Esophagus muscularis mucosa (tissue), 4 donors: ENCODE measurements around the gene GPR152. TPM values are rescaled to one million over a fixed set of nuclear protein-coding genes. Genes with fewer than 3 reads are reported as not detected.

Experiments used
- DNase-seq: peaks from one replicate; pipeline ENCODE4 v3.0.0-alpha.2; 2017; ENCODE audit errors: extremely low spot score
- H3K27ac ChIP-seq, 4 donors: fragments of 200-600 bp; sonication (generic); replicated peaks in 1 of 4; 1 replicate in 3 of 4; 2 replicates in 1 of 4; pipeline ENCODE4 v1.5.1; 2016 to 2019; ENCODE audit warnings: mild to moderate bottlenecking in 1 of 4
- H3K27me3 ChIP-seq, 4 donors: fragments of 200-600 bp; sonication (generic); one replicate each; pipeline versions ENCODE4 v1.5.1 to v1.6.0; 2016 to 2019
- H3K36me3 ChIP-seq, 4 donors: fragments of 200-600 bp; sonication (generic); one replicate each; pipeline ENCODE4 v1.5.1; 2016 to 2019
- H3K4me1 ChIP-seq, 4 donors: fragments of 200-600 bp; sonication (generic); one replicate each; pipeline ENCODE4 v1.5.1; 2016 to 2019
- H3K4me3 ChIP-seq, 4 donors: fragments of 200-600 bp; sonication (generic); 1 replicate in 2 of 4; 2 replicates in 2 of 4; pipeline ENCODE4 v1.5.1; 2016 to 2019; ENCODE audit warnings: mild to moderate bottlenecking in 4 of 4, moderate library complexity in 1 of 4
- H3K9me3 ChIP-seq, 4 donors: fragments of 200-600 bp; sonication (generic); 1 replicate in 3 of 4; 2 replicates in 1 of 4; pipeline ENCODE4 v1.5.1; 2016 to 2019
- CTCF ChIP-seq, 3 experiments: fragments of 200-600 bp in 2 of 3; fragments of 450-650 bp in 1 of 3; sonication (generic) in 2 of 3; IDR thresholded peaks; one replicate each; pipeline ENCODE4 v1.5.1; 2017 to 2019; ENCODE audit warnings: antibody characterized with exemption in 3 of 3, mild to moderate bottlenecking in 2 of 3, moderate library complexity in 1 of 3
- EP300 ChIP-seq: sonication (generic); formaldehyde crosslinking; IDR thresholded peaks from one replicate; pipeline ENCODE4 v1.6.1; 2017; ENCODE audit warnings: antibody characterized with exemption
- POLR2A ChIP-seq: fragments of 450-650 bp; IDR thresholded peaks from one replicate; pipeline ENCODE4 v1.6.1; 2017; ENCODE audit warnings: antibody characterized with exemption, moderate library complexity, mild to moderate bottlenecking, low read depth
- POLR2AphosphoS5 ChIP-seq, 2 donors: sonication (generic); formaldehyde crosslinking; IDR thresholded peaks; one replicate each; pipeline ENCODE4 v1.6.1; 2017; ENCODE audit warnings: antibody characterized with exemption in 2 of 2
- WGBS: methylation state at CpG from one replicate; pipeline ENCODE4 v1.1.5; 2018; 5-methylcytosine and 5-hydroxymethylcytosine counted together
- intact Hi-C: fragments of 100-400 bp; cut with DNase I; formaldehyde crosslinking; loops from one replicate; pipeline ENCODE4 v1.15.1; 2023
- total RNA-seq, 4 donors: library from RNA; depleted of rRNA; stranded (reverse); fragments of >200 nt; gene quantifications; one replicate each; pipeline versions ENCODE4 v1.1.0 to v1.2.1, GENCODE V29; 2016

GPR152 gene
- total RNA-seq, 4 donors from 2014 or later, result not detected

DNA sequence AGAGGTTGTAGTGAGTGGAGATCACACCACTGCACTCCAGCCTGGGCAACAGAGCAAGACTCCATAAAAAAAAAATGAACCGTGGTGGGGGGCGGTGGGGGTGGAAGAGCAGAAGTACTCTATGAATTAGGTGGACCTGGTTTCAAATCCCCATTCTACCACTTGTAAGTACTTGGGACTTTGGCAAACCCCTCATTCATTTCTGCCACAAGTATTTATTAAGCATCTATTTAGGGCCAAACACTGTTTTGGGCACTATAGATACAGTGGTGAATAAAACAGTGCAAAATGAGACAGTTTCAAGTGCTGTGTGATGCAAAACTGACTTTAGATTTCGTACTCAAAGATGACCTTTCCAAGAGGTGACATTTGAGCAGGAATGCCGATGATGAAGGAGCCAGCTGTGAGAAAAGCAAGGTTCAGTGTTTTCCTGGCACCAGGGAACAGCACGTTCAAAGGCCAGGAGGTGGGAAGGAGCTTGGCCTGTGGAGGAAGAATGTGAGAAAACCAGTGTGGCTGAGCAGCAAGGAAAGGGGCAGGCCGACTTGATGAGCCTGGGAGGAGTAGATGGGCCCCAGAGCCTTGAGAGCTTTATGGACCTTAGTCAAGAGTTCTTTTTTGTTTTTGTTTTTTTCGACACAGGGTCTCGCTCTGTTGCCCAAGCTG, 17.9 kb upstream of the GPR152 start:
- DNase-seq, result no peak
- intact Hi-C loops, result no loop called here
- H3K36me3 ChIP-seq, result no peaks in the 10 kb centered on the region
- H3K9me3 ChIP-seq, result no peaks in the 10 kb centered on the region
- no peaks in the 10 kb centered on the region for H3K27me3 ChIP-seq
- TF ChIP-seq POLR2AphosphoS5 (IDR thresholded peaks at IDR 0.05) (no peak), EP300 (no peak), POLR2A (no peak), CTCF (IDR thresholded peaks at IDR 0.05) (no peak)
- H3K27ac ChIP-seq, result peak overlapping the region in 1 of 4 donors; percentile 90
- H3K4me1 ChIP-seq, result peaks cover 15 to 40% (median 34%) of the 10 kb centered on the region in 4 donors
- H3K4me3 ChIP-seq, result no peak overlapping the region
- 88% methylated on average over 8 of the region's 8 CpGs for WGBS

DNA sequence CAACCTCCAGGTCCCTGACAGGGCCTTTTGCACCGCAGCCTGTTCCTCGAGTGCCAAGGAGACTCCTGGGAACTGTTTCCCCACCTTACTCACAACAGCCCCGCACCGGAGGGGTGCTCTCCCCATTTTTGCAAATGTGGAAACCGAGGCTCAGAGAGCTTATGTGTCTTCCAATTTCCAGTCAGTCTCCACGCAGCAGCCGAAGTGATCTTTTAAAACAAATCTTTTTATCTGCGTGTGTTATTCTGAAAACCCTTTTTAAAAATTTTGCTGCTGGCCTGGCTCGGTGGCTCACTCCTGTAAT, 16.9 kb upstream of the GPR152 start:
- peak overlapping the region; percentile 89 to 93 (median 92) for H3K27ac ChIP-seq
- intact Hi-C loops, result loop anchor here (5.0 kb wide), 1 partner anchor 67 kb away; the partner anchor contains the start of genes PPP1CA and TBC1D10C
- H3K4me3 ChIP-seq, result peak overlapping the region; percentile 71 to 95 (median 88)
- WGBS, result 17% methylated on average over 6 of the region's 9 CpGs
- H3K36me3 ChIP-seq, result no peaks in the 10 kb centered on the region
- no peaks in the 10 kb centered on the region for H3K27me3 ChIP-seq
- TF ChIP-seq EP300 (no peak), POLR2A (peak; percentile 41)
- H3K9me3 ChIP-seq, result no peaks in the 10 kb centered on the region
- H3K4me1 ChIP-seq, result peaks cover 22 to 48% (median 43%) of the 10 kb centered on the region in 4 donors
- no peak for DNase-seq

- peaks cover 26 to 53% (median 48%) of the 10 kb centered on the region in 4 donors for H3K4me1 ChIP-seq
- intact Hi-C loops, result loop anchor here (5.0 kb wide), 1 partner anchor 67 kb away; the partner anchor contains the start of genes PPP1CA and TBC1D10C
- WGBS, result no CpG with 5 or more reads among the region's 76 CpGs
Observed at GRCh38 chr11:67468759-67469507, 16.4 kb upstream of the GPR152 start, which contains the start of gene TMEM134. TSS of gene TMEM134 (minus strand) at chr11:67469251. CDS start at chr11:67469192, 59 bp downstream.

DNA sequence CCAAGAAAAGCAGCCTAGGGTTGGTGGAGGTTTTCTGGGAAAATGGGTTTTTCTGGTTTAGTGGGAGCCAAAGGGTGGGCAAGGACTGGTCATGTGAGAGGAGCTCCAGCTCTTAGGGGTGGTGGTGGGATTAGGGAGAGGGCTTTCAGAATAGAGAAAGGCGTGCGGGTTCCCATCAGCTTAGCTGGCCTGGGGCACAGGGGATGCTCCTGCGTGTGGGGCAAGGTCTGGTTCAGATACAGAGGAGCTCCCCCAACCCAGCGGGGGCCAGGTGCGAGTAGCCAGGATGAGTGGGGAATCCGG, 15.9 kb upstream of the GPR152 start:
- TF ChIP-seq EP300 (no peak), POLR2A (no peak)
- Histone ChIP-seq H3K4me1 (peaks cover 30 to 59% (median 53%) of the 10 kb centered on the region in 4 donors), H3K4me3 (peak overlapping the region; percentile 71 to 95 (median 88)), H3K36me3 (no peaks in the 10 kb centered on the region), H3K27me3 (no peaks in the 10 kb centered on the region), H3K27ac (peak overlapping the region; percentile 89 to 93 (median 92)), H3K9me3 (no peaks in the 10 kb centered on the region)
- intact Hi-C loops, result loop anchor here (5.0 kb wide), 1 partner anchor 66 kb away; the partner anchor contains the start of genes PPP1CA and TBC1D10C
- DNase-seq, result no peak
- no CpG with 5 or more reads among the region's 6 CpGs for WGBS

More at GRCh38 chr11:67468759-67469507, 16.4 kb upstream of the GPR152 start, which contains the start of gene TMEM134:
- Histone ChIP-seq H3K27ac (peak within 1 kb of the TSS; percentile 89 to 93 (median 92)), H3K27me3 (no peaks in the 10 kb centered on the region), H3K36me3 (no peaks in the 10 kb centered on the region), H3K4me3 (peak within 1 kb of the TSS; percentile 71 to 95 (median 88)), H3K9me3 (no peaks in the 10 kb centered on the region)
- TF ChIP-seq POLR2AphosphoS5 (IDR thresholded peaks at IDR 0.05) (peak; percentile 91 to 97), EP300 (no peak), POLR2A (no peak), CTCF (IDR thresholded peaks at IDR 0.05) (peak; percentile 51 to 61 (median 55))
- DNase-seq, result peak; percentile 97

DNA sequence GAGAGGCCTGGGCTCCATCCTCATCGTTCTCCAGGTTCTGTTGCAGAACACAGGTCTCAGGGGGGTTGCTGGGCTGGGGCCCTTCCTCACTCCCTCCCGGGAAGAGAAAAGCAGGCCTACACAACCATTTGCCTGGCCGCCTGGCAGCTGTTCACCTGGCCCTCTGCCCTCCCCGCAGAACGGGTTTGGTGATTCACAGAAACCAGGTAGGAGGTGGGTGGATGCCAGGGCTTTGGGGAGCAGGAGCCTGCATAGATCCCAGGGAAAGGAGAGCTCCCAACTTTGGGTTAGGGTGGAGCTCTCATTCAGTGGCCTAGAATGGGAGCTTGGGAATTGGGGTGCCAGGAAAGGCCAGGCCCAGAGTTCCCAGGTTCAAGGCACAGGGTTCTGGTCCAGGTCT, 15.5 kb upstream of the GPR152 start:
- H3K4me1 ChIP-seq, result peaks cover 30 to 60% (median 54%) of the 10 kb centered on the region in 4 donors
- no peaks in the 10 kb centered on the region for H3K27me3 ChIP-seq
- 40% methylated on average over 1 of the region's 5 CpGs for WGBS
- DNase-seq, result no peak
- intact Hi-C loops, result loop anchor here (5.0 kb wide), 1 partner anchor 66 kb away; the partner anchor contains the start of genes PPP1CA and TBC1D10C
- no peaks in the 10 kb centered on the region for H3K36me3 ChIP-seq
- peak overlapping the region; percentile 89 to 93 (median 92) for H3K27ac ChIP-seq
- no peaks in the 10 kb centered on the region for H3K9me3 ChIP-seq
- TF ChIP-seq CTCF (IDR thresholded peaks at IDR 0.05), result no peak
- no peak for TF ChIP-seq POLR2A
- no peak for TF ChIP-seq POLR2AphosphoS5 (IDR thresholded peaks at IDR 0.05)
- no peak for TF ChIP-seq EP300
- H3K4me3 ChIP-seq, result peak overlapping the region; percentile 71 to 95 (median 88)
